Measurements from ENCODE around the gene ATP11A.

The ATP11A gene

GRCh38 chr13:112764028-112764427, 74.2 kb downstream of the ATP11A start:
- DNase-seq, result no peak

GRCh38 chr13:112764864-112765561, 75.2 kb downstream of the ATP11A start:
- no peak for DNase-seq

- no peak for DNase-seq
These were observed 75.9 kb downstream of the ATP11A start for GRCh38 chr13:112765731-112766130.

GRCh38 chr13:112766336-112766735, 76.5 kb downstream of the ATP11A start:
- no peak for DNase-seq

GRCh38 chr13:112767506-112768471, 78.0 kb downstream of the ATP11A start:
- no peak for DNase-seq

- DNase-seq, result no peak
These were observed 79.1 kb downstream of the ATP11A start for GRCh38 chr13:112768795-112769481.

- no peak for DNase-seq
These were observed 79.8 kb downstream of the ATP11A start for GRCh38 chr13:112769615-112770014.

- no peak for DNase-seq
These were observed 80.7 kb downstream of the ATP11A start for GRCh38 chr13:112770504-112770903.

- no peak for DNase-seq
These were observed 81.5 kb downstream of the ATP11A start for GRCh38 chr13:112771139-112771876.

GRCh38 chr13:112771877-112772538, 82.2 kb downstream of the ATP11A start:
- DNase-seq, result no peak

- DNase-seq, result no peak
These were observed 82.7 kb downstream of the ATP11A start for GRCh38 chr13:112772539-112772909.

- DNase-seq, result no peak
These were observed 83.1 kb downstream of the ATP11A start for GRCh38 chr13:112772929-112773328.

GRCh38 chr13:112773601-112774447, 84.0 kb downstream of the ATP11A start:
- no peak for DNase-seq

GRCh38 chr13:112774448-112774792, 84.6 kb downstream of the ATP11A start:
- no peak for DNase-seq

GRCh38 chr13:112774829-112775565, 85.2 kb downstream of the ATP11A start:
- no peak for DNase-seq

GRCh38 chr13:112775791-112776279, 86.0 kb downstream of the ATP11A start:
- no peak for DNase-seq

GRCh38 chr13:112776354-112776753, 86.5 kb downstream of the ATP11A start:
- no peak for DNase-seq

- no peak for DNase-seq
These were observed 87.1 kb downstream of the ATP11A start for GRCh38 chr13:112776971-112777370.

- DNase-seq, result no peak
These were observed 88.0 kb downstream of the ATP11A start for GRCh38 chr13:112777637-112778406.

Data from activated CD8-positive, alpha-beta memory T cell treated with anti-CD3 and anti-CD28 coated beads, Interleukin-2, amount 50 U/mL, for 48 hours (primary cell).